Activated naive CD4-positive, alpha-beta T cell treated with anti-CD3 and anti-CD28 coated beads, Interleukin-2, amount 50 U/mL, for 72 hours (primary cell): ENCODE measurements around the gene TBC1D22B. TPM values are rescaled to one million over a fixed set of nuclear protein-coding genes. Genes with fewer than 3 reads are reported as not detected.
"Not testable (repeated sequence)": the region's sequence is repeated elsewhere in the genome, so short reads cannot be mapped to it uniquely, and the experiment has no call there.

Source experiments
- ATAC-seq, 2 donors: fragments of 150-1000 bp; cut with Tn5 transposase; 2 replicates each; pipeline ENCODE4 v1.10.0; 2021; ENCODE audit warnings: mild to moderate bottlenecking in 2 of 2, moderate library complexity in 2 of 2
- DNase-seq, 2 donors: peaks; one replicate each; pipeline ENCODE4 v3.0.0; 2021 to 2022; ENCODE audit warnings: low spot score in 2 of 2
- H3K27ac Mint-ChIP-seq, 2 donors: one replicate each; pipeline ENCODE4 v1.8.0; 2022; ENCODE audit warnings: mild to moderate bottlenecking in 2 of 2, mixed read lengths in 2 of 2
- H3K36me3 Mint-ChIP-seq, 2 donors: one replicate each; pipeline ENCODE4 v1.8.0; 2022; ENCODE audit warnings: mixed read lengths in 2 of 2
- H3K9me3 Mint-ChIP-seq, 2 donors: one replicate each; pipeline ENCODE4 v1.8.0; 2022; ENCODE audit warnings: mixed read lengths in 2 of 2
- total RNA-seq, 2 donors: library from RNA; stranded (reverse); gene quantifications; one replicate each; pipeline ENCODE4 v1.2.3, GENCODE V29; 2022

The TBC1D22B gene
- total RNA-seq, 2 donors from 2014 or later, result 15.6 to 19.4 TPM

DNA sequence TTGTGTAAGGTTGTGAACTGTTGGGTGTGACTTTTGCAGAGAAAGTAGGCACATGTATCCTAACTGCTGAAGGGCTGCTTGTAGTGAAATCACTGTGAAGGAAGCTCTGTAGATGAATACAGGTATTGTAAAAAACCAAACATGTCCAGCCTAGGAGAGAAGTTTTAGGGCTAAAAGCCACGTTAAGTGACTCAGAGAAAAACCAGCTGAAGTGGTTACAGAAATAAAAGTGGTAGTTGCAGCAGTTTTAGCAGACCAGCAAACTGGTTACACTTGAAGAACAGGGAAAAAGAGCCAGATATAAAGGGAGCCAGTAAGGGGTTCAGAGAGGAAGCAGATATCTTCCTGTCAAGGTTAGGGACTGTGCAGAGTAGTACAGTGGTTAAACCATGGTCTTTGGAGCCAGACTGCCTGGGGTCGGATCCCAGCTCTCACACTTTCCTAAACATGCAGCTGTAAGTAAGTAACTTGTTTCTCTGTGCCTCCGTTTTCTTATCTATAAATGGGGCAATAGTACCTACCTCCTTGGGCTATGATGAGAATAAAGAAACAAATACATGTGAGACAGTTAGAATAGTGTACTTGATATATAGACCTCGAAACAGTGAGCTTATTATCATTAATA, 62.4 kb downstream of the TBC1D22B start:
- Mint-ChIP-seq H3K36me3 (no peaks in the 10 kb centered on the region), H3K9me3 (no peaks in the 10 kb centered on the region), H3K27ac (no peak overlapping the region)
- DNase-seq (no peak), ATAC-seq (no peak)

DNA sequence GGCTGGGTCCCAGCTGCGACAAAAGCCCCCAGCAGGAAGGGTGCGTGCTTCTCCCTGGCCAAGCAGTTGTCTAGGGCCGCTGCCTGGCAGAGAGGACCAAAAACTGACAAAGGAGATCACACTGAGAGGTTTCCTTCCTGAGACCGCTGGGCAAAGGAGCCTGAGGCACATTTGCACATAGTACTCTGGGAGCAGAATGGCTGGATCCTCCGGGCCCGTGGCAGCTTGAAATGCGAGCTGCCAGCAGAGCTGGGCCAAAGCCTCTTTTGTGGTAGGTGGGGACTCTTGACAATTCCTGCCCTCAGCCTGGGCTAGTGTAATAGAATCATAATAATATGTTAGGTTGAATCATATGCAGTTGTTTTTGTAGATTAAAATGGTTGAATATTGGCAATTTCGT, 63.1 kb downstream of the TBC1D22B start:
- no peak overlapping the region for H3K27ac Mint-ChIP-seq
- no peak for DNase-seq
- H3K9me3 Mint-ChIP-seq, result no peaks in the 10 kb centered on the region
- ATAC-seq, result no peak
- H3K36me3 Mint-ChIP-seq, result no peaks in the 10 kb centered on the region

DNA sequence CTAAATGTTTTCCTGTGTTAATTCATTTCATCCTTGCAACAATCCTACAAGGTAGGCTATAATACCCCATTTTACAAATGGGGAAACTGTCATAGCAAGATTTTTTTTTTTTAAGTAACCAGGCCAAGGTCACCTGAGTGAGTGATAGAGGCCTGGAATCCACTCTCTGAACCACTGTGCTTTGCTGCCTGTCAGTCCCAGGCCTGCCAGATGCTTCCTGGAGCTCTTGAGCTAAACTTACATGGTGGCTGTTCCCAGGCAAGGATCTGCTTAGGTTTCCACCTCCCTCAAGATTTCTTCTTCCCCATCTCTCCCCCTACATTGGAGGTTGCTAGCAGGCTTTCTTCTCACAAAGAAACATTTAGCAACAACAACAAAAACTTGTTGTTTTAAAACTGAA, 63.5 kb downstream of the TBC1D22B start:
- DNase-seq, result no peak
- ATAC-seq, result no peak
- no peaks in the 10 kb centered on the region for H3K9me3 Mint-ChIP-seq
- peak overlapping the region in 1 of 2 donors; percentile 89 for H3K27ac Mint-ChIP-seq
- no peaks in the 10 kb centered on the region for H3K36me3 Mint-ChIP-seq

DNA sequence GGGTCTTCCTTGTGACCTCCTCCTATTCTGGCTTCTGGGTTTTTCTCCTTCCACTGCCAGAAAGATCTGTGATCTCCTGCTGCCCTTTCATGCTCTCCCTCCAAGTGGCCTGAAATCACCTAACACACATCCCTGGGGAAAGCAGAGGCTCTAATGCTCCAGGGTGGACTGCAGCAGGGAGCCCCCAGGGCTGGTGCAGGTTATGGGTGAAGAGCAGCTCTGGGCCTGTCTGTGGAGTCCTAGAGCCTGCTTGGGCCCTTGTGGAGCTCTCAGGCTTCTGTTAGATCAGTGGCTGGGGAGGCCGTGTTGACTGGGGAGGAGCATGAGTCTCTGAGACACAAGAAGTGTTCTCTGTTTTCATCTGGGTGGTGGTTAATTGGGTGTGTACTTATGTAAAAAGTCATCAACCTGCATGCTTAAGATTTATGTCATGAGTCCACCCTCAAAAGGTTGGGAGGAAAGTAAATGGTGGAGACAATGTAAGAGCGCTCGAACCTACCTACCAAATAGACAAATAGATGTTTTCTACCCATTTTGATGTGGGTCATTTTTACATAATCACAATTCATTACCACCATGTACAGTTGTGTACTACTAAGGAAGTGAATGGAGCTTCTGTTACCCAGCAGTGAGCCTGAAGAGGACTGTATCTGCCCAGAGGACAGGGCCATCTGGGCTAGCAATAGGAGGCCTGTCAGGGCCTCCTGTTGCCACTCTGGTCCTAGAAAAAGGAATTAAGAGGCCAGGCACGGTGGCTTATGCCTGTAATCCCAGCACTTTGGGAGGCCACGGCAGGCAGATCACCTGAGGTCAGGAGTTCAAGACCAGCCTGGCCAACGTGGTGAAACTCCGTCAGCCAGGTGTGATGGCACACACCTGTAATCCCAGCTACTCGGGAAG, 64.2 kb downstream of the TBC1D22B start:
- DNase-seq (no peak), ATAC-seq (no peak)
- H3K36me3 Mint-ChIP-seq, result no peaks in the 10 kb centered on the region
- no peaks in the 10 kb centered on the region for H3K9me3 Mint-ChIP-seq
- H3K27ac Mint-ChIP-seq, result peak overlapping the region; percentile 8 to 89

DNA sequence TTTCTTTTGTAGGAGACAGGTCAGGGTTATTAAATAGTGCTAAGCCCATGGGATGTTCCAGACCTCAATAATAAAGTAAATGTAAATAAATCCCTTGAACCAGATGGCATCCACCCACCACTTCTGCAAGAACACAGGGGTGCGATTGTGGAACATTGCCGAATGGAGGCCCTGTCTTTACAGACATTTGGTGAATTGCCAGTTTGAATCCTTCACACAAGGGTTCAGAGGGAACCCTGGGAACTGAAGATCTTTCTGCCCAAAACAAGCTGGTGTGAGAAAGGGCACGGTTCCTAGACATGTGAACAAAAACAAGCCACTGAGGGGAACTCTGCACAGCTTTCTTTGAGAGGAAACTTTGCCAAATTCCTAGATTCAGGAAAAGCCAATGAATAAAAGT, 66.0 kb downstream of the TBC1D22B start:
- peak overlapping the region in 1 of 2 donors; percentile 33 for H3K27ac Mint-ChIP-seq
- no peak for ATAC-seq

DNA sequence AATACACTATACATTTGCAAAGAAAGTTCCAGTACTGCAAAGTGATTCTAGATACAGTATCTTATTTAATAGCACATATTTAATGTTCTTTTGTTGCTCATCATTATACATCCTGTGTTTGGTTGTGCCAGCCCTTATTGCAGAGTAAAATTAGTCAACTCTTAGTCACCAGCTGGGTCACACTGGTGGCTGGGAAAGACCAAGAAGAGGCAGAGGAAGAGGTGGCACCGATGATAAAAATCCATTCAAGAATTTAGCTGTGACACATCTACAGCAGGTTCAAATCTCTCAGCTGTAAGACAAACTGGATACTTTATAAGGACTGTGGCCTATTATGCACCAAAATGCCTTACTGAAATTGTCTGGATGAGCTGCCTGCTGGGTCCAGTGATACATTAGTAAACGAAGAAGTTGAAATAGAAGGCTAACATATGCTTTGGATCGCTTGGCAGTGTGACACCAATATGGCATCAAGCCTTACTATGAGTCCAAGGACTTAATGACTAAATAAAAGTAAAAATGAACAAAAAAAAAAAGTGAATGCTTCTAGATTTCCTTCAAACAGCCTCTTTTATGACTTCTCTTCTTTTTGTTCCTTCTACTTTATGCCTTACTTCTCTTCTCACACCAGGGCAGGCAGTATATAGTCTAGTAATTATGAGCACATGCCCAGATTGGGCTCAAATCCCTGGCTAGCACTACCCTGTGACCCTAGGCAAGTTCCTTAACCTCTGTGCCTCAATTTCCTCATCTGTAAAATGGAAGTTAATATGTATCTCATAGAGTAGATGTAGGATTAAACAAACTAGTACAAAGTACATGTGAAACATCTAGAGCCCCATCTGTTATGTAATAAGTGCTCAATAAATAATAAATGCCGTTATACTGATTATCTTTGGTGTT, 66.8 kb downstream of the TBC1D22B start:
- DNase-seq (no peak), ATAC-seq (peak; percentile 87 to 88)
- peak overlapping the region in 1 of 2 donors; percentile 33 for H3K27ac Mint-ChIP-seq
- H3K9me3 Mint-ChIP-seq, result no peaks in the 10 kb centered on the region
- H3K36me3 Mint-ChIP-seq, result no peaks in the 10 kb centered on the region

More for the DNA sequence above, 66.0 kb downstream of the TBC1D22B start:
- no peaks in the 10 kb centered on the region for H3K9me3 Mint-ChIP-seq
- DNase-seq, result no peak
- no peaks in the 10 kb centered on the region for H3K36me3 Mint-ChIP-seq

DNA sequence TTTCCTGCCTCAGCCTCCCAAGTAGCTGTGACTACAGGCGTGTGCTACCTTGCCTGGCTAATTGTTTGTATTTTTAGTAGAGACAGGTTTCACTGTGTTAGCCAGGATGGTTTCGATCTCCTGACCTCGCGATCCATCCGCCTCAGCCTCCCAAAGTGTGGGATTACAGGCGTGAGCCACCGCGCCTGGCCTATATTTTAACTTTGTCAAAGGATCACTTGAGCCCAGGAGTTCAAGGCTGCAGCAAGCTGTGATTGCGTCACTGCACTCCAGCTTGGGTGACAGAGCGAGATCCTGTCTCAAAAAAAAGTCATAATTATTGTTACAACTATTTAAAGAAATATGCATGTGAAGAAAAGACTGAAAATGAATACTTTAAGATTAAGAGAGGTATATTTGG, 72.8 kb downstream of the TBC1D22B start:
- not testable (repeated sequence) for H3K27ac Mint-ChIP-seq, H3K36me3 Mint-ChIP-seq, H3K9me3 Mint-ChIP-seq, ATAC-seq, DNase-seq

DNA sequence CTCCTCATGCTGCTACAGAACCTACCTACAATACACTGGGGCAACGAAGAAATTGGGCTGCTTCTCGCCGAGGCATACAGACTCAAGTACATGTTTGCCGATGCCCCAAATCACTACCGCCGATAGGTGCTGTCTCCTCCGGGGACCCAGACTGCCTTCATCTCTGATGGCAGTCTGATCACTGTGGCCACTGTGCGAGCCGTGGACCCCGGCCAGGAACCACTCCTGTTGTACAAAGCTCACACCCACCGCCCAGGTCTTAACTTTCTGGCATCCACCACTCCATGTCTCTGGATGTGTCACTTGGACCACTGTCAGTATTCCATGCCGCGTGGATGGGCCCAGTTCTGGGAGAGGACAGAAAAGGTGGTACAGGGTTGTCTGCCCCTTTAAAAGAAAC, 73.5 kb downstream of the TBC1D22B start:
- H3K36me3 Mint-ChIP-seq, result no peaks in the 10 kb centered on the region
- no peak overlapping the region for H3K27ac Mint-ChIP-seq
- no peak for ATAC-seq

DNA sequence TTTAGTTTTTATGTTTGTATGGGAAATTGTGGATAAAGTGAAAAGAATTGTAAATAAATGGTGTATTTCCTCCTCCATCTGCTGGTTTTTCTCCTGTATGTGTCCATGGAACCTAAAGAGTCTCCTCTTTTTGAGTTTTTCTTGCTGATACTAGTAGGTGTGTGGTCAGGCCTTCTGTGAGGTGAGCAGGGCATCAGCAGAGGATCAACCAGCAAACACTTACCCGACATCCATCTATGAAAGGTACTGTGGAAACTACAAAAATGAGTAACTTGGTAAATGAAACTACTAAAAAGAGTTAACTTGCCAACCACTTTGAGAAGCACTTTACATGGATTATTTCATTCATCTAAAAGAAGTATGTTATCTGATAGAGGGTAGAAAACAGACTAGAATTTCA, 75.3 kb downstream of the TBC1D22B start:
- H3K36me3 Mint-ChIP-seq, result no peaks in the 10 kb centered on the region
- H3K9me3 Mint-ChIP-seq, result no peaks in the 10 kb centered on the region
- no peak for DNase-seq
- H3K27ac Mint-ChIP-seq, result peak overlapping the region in 1 of 2 donors; percentile 39
- peak in 1 of 2 donors; percentile 78 for ATAC-seq

More for the DNA sequence above, 73.5 kb downstream of the TBC1D22B start:
- DNase-seq, result no peak
- H3K9me3 Mint-ChIP-seq, result no peaks in the 10 kb centered on the region

DNA sequence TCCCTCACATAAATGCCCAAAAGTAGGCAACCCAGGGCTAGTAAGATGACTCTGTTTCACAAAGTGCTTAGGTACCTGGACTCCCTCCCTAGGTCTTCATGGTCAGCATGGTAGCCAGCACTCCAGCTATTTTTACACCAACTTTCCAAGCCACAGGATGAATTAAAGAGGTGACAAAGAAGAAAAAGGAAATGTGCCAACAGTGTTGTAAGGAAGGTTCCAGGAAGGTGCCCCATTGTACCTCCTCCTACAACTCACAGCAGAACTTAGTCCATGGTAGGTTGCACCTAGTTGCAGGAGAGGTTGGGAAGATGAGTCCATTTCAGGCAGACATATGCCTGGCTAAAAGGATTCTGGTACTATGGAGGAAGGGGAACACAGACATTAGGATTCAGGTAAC, 76.5 kb downstream of the TBC1D22B start:
- Mint-ChIP-seq H3K27ac (no peak overlapping the region), H3K9me3 (no peaks in the 10 kb centered on the region), H3K36me3 (no peaks in the 10 kb centered on the region)
- no peak for DNase-seq
- ATAC-seq, result no peak

DNA sequence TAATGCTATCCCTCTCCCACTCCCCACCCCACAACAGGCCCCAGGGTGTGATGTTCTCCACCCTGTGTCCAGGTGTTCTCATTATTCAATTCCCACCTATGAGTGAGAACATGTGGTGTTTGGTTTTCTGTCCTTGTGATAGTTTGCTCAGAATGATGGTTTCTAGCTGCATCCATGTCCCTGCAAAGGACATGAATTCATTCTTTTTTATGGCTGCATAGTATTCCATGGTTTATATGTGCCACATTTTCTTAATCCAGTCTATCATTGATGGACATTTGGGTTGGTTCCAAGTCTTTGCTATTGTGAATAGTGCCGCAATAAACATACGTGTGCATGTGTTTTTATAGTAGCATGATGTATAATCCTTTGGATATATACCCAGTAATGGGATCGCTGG, 80.7 kb downstream of the TBC1D22B start:
- not testable (repeated sequence) for H3K36me3 Mint-ChIP-seq, H3K27ac Mint-ChIP-seq, DNase-seq, ATAC-seq, H3K9me3 Mint-ChIP-seq

DNA sequence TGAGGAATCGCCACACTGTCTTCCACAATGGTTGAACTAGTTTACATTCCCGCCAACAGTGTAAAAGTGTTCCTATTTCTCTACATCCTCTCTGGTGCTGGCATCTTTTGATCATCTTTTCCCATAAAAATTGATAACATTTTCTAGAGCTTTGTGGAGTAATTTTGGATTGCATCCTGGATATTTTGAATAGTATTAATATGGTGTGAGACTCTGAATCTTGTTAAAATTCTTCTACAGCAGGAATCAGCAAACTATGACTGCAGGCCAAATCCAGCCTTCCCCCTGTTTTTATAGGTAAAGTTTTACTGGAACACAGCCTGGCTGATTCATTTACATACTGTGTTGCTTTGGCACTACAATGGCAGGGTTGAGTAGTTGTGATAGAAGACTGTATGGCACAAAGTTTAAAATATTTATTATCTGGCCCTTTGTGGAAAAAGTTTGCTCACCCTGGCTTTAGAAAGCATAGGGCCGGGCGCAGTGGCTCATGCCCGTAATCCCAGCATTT, 81.2 kb downstream of the TBC1D22B start:
- ATAC-seq (no peak), DNase-seq (no peak)
- H3K36me3 Mint-ChIP-seq, result no peaks in the 10 kb centered on the region
- no peaks in the 10 kb centered on the region for H3K9me3 Mint-ChIP-seq
- no peak overlapping the region for H3K27ac Mint-ChIP-seq

DNA sequence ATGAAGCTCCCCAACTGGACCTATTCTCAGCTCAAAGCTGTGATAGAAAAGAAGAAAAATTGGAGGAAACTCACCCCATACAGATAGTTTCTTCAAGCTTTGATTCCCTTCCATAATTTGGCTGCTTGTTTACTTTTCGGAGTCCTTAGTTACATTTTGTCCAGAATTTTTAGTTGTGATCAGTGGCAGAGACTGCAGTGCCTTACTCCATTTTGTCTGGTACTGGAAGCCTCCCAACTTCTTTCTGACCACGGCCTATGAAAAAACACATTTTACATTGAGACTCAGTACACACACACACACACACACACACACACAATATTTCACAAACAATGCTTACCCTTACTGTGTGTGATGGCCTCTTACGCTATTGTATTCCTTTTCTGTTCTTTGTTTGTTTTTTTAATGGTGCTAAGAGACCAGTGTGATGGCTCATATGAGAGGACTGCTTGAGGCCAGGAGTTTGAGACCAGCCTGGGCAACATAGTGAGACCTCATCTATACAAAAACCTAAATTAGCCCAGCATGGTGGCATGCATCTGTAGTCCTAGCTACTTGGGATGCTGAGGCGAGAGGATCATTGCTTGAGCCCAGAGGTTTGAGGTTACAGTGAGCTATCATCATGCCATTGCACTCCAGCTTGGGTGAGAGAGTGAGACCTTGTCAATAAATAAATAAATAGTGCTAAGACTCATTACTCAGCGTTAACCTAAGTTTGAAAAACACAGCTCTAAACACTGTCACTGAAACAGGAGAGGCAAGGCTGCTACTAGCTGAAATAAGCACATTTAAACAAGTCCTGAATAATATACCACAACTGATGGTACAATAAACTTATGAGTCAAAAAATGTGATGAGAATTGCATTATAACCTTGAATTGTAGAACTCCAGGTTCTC, 82.4 kb downstream of the TBC1D22B start:
- DNase-seq, result no peak
- H3K36me3 Mint-ChIP-seq, result no peaks in the 10 kb centered on the region
- no peak overlapping the region for H3K27ac Mint-ChIP-seq
- no peaks in the 10 kb centered on the region for H3K9me3 Mint-ChIP-seq
- ATAC-seq, result no peak

DNA sequence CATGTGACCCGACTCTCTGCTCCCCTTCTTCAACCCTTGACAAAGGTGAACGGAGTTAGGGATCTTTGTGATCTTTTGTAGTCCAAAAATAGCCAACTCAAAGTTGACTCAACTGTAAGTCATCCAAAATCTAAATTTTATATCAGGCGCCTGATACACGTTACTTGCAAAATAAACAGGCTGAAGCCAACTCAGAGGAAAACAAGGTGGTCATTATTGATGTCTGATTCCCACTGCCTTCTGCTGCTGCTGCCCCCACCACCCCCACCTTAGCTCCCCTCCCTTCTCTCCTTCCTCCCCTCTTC, 83.0 kb downstream of the TBC1D22B start:
- no peak for ATAC-seq
- H3K9me3 Mint-ChIP-seq, result no peaks in the 10 kb centered on the region

DNA sequence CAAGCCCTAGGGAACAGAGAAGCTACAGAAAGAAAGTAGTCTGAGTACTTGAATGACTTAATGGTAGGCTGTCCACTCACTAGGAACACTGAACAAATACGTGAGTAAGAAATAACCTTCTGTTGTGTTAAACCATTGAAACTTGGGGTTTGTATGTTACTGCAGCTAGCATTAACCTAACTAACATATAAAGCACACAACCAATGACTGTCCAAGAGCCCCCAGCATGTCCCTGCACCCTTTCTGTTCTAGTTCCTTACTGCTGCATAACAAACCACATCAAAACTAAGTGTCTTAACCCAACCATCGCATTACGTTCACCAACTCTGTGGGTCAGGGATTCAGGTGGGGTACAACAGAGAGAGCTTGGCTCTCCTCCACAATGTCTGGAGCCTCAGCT, 85.7 kb downstream of the TBC1D22B start:
- H3K36me3 Mint-ChIP-seq, result no peaks in the 10 kb centered on the region
- ATAC-seq, result no peak

More for the DNA sequence above, 83.0 kb downstream of the TBC1D22B start:
- Mint-ChIP-seq H3K36me3 (no peaks in the 10 kb centered on the region), H3K27ac (no peak overlapping the region)
- DNase-seq, result no peak

DNA sequence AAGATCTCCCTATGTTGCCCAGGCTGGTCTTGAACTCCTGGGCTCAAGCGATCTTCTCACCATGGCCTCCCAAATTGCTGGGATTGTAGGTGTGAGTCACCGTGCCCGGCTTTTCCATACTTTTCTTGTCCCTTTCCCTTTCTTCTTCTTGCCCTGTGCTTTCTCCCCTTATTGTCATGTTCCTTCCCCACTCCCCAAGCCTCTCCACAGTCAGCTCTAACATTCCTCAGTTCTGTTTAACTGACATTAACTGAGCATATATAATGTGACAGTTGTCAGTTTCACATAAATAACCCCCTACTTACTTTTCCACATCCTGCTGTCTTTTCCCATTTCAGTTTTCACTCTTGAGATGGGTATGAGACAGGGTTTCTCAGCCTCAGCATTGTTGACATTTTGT, 86.7 kb downstream of the TBC1D22B start:
- no peaks in the 10 kb centered on the region for H3K36me3 Mint-ChIP-seq
- H3K9me3 Mint-ChIP-seq, result no peaks in the 10 kb centered on the region
- H3K27ac Mint-ChIP-seq, result no peak overlapping the region
- no peak for ATAC-seq
- no peak for DNase-seq

More for the DNA sequence above, 85.7 kb downstream of the TBC1D22B start:
- Mint-ChIP-seq H3K9me3 (no peaks in the 10 kb centered on the region), H3K27ac (no peak overlapping the region)
- DNase-seq, result no peak
